IPS-NIHi7 (cell line): ENCODE results near the gene FRAT1.
"Not testable (repeated sequence)": the region's sequence is repeated elsewhere in the genome, so short reads cannot be mapped to it uniquely, and the experiment has no call there.

Experiments
- DNase-seq: peaks from one replicate; pipeline ENCODE4 v3.0.0; 2012; ENCODE audit warnings: mixed read lengths; ENCODE audit errors: extremely low spot score

The FRAT1 gene, protein sequence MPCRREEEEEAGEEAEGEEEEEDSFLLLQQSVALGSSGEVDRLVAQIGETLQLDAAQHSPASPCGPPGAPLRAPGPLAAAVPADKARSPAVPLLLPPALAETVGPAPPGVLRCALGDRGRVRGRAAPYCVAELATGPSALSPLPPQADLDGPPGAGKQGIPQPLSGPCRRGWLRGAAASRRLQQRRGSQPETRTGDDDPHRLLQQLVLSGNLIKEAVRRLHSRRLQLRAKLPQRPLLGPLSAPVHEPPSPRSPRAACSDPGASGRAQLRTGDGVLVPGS

GRCh38 chr10:97318772-97319651 lies at the start of gene FRAT1:
Gene FRAT1, plus strand, starts transcription at chr10:97319271. Its CDS starts 183 bp downstream, at chr10:97319454.
- peak; percentile 77 for DNase-seq

- no peak for DNase-seq
Observed at GRCh38 chr10:97270523-97271154, 48.4 kb upstream of the FRAT1 start.

GRCh38 chr10:97273700-97274099 lies 45.4 kb upstream of the FRAT1 start:
- no peak for DNase-seq

DNA sequence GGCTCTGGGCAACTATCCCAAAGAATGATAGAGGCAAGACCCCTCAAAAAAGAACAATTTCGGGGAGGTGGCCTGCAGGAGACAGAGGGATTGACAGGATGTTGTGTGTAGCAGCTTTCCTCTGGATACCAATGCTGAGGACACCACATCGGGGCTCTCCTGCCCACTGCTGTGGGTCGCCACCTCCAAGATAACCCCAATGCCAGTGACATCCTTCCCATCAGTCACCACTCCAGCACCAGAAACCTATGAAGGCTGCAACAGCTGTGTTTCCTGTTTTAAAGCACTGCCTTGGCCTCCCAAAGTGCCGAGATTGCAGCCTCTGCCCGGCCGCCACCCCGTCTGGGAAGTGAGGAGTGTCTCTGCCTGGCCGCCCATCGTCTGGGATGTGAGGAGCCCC lies 44.2 kb upstream of the FRAT1 start:
- DNase-seq = no peak

DNA sequence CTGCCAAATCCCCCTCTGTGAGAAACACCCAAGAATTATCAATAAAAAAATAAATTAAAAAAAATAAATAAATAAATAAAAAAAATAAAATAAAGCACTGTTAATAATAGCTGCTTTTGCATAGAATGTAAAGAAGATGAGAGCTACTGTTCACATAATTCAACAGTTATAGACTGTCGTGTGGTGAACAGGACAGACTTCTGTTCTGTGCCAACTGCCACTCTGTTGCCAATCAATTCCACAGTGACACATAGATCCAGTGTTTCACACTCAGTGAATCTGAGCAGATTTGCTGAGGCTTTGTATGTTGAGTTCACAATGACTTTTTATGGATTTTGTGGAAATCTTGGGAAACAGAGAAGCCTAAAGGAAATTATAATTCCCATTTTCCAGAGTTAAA lies 41.5 kb upstream of the FRAT1 start:
- DNase-seq = no peak

GRCh38 chr10:97278491-97278989 lies 40.5 kb upstream of the FRAT1 start:
- DNase-seq = no peak

DNA sequence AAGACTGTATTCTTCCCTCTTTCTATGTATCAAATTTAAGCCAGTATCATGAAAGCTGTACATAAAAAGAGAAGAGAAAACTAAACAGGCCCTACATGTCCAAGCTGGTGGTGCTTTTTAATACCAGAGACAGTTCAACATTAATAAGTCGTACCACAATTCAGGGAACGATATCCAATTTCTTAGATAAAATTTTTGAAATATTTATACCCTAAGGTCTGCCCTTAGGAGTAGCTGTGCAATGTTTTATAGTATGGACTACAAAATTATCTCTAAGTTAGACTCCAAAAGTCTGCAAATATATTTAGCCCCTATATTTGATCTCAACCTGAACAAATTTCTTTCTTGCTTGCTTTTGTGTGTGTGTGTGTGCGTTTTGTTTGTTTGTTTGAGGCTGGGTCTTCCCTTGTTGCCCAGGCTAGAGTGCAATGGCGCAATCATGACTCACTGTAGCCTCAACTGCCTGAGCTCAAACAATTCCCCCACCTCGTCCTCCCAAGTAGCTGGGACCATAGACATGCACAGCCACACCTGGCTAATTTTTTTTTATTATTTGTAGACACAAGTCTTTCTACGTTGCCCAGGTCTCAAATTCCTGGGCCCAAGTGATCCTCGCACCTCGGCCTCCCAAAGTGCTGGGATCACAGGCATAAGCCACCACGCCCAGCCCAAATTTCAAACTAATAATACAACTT lies 39.8 kb upstream of the FRAT1 start:
- no peak for DNase-seq

DNA sequence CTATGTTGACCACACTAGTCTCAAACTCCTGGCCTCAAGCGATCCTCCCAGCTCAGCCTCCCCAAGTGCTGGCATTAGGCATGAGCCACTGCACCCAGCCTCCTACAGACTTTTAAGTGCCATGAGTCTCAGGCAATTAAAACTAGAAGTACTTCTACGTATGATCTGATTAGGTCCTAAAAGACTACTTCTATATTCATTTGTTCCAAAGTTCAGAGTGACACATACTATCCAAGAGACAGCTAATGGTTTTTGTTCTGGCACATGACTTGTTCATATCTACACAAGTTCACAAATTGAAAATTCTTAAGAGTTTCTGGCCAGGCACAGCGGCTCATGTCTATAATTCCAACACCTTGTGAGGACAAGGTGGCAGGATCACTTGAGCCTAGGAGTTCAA lies 38.3 kb upstream of the FRAT1 start:
- DNase-seq = no peak

GRCh38 chr10:97290076-97290475 lies 29.0 kb upstream of the FRAT1 start:
- DNase-seq = not testable (repeated sequence)

DNA sequence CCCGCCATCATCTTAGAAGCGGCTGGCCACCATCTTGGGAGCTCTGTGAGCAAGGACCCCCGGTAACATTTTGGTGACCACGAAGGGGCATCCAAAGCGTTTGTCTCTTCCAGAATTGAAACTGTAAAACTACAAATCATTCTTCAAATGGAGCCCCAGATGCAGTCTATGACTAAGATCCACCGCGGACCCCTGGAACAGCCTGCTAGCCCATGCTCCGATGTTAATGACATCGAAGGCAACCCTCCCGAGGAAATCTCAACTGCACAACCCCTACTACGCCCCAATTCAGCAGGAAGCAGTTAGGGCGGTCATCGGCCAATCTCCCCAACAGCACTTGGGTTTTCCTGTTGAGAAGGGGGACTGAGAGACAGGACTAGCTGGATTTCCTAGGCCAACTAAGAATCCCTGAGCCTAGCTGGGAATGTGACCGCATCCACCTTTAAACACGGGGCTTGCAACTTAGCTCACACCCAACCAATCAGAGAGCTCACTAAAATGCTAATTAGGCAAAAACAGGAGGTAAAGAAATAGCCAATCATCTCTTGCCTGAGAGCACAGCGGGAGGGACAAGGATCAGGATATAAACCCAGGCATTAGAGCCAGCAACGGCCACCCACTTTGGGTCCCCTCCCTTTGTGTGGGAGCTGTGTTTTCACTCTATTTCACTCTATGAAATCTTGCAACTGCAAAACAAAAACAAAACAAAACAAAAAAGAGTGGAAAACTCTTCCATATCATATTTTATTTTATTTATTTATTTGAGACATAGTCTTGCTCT lies 28.3 kb upstream of the FRAT1 start:
- DNase-seq = not testable (repeated sequence)

- no peak for DNase-seq
Observed at GRCh38 chr10:97291357-97292096, 27.5 kb upstream of the FRAT1 start.

DNA sequence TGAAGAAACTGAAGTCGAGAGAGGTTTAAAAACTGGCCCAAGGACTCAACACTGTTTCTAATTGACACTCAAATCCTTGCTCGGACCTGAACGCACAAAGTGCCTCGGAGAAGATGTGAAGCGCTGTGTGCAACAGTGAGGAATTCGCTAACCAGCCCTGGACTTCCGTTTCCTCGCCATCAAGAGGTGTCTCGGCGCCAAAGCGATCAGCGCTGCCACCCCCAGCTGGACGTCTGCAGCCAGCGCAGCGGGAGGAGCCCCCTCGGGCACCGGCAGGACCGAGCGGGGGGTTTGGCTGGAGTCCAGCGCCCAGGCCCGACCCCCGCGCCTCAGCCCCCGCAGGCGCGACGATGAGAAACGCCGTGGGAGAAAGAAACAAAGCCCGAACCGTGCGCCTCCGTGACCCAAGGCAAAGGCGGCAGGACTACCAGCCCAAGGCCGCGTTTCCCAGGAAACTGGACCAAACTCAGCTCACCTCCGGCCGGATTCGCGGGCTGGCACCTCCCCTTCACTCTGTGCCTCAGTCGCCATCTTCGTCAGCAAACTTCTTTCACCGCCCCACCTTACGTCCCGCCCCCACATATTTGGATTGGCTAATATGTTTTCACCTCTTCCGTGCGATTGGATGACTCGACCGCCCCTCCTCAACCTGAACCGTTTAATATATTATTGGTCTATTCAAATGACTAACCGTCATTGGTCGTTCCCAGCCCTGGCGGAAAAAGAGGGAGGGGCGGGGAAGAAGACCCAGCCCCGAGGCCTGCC lies 26.8 kb upstream of the FRAT1 start, which contains the start of gene ARHGAP19:
Gene ARHGAP19 (minus strand): TSS at position 541 of the 765 bp plus-strand sequence. CDS start 10 bp downstream, at position 531.
- DNase-seq = peak; percentile 98

DNA sequence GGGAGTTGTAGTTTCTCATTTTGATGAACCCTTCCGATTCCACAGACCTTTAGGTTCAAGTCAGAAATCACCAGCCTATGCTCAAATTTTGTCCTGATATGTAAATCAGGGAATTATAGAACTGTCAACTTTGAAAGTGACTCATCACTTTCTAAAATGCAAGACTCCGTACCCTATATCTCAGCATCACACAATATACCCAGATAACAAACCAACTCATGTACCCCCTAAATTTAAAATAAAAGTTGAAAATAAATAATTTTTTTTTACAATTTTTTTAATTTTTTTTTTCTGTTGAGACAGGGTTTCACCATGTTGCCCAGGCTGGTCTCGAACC lies 26.2 kb upstream of the FRAT1 start:
- DNase-seq = no peak

GRCh38 chr10:97297556-97298222 lies 21.4 kb upstream of the FRAT1 start:
- DNase-seq = no peak

DNA sequence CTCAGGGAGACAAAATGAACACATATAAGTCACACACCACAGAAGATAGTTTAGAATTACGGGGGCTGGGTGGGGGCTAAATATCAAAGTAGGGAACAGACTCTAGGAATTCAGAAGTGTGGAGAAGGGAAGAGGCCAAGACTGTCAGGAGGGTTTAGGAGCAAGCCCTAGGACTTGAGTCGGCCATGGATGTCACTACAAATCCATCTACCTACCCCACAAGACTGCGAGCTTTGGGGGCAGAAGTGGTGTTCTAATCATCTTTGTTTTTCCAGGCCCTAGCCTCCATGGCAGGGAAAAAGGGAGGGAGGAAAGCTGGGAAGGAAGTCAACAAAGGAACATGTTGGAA lies 20.9 kb upstream of the FRAT1 start:
- DNase-seq = no peak

DNA sequence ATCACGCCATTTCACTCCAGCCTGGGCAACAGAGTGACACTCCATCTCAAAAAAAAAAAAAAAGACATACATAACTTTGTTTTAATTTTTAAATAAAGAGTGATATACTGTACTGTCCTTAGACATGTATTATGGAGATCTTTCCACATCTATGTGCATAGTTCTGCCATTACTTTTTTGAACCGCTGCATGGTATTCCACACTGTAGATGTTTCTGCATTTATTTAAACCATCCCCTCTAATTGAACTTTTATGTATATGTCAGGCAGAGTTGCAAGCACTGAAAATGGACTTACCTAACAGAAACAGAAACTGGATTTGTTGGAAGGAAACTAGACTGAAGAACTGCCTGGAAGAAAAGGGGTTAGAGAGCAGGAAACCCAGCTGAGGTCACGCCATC lies 18.1 kb upstream of the FRAT1 start:
- no peak for DNase-seq

DNA sequence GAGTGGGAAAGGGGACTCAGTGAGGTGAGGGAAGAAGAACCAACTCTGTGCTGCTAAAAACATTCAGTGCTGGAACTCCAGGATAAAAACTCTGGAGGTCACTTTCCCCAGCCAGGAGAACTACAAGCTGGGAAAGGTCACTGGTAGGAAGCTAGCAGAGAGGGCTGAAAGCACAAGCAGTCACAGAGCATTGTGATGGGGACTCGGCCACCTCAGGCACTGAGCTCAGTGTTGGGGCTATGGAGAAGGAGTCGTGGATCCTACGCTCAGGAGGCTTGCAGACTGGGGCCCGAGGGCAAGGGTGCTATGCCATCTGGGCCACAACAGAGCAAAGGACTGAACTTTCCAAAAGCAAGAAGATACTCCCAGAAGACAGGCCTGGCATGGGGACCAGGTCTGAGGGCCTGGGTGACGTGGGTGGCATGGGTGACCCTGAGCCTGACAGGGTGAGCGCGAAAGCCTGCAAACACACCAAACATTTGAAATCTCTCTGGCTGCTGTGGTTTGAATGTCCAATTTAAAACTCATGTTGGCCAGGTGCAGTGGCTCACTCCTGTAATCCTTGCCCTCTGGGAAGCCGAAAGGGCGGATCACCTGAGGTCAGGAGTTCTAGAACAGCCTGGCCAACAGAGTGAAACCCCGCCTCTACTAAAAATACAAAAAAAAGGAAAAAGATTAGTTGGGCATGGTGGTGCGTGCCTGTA lies 16.8 kb upstream of the FRAT1 start:
- no peak for DNase-seq

DNA sequence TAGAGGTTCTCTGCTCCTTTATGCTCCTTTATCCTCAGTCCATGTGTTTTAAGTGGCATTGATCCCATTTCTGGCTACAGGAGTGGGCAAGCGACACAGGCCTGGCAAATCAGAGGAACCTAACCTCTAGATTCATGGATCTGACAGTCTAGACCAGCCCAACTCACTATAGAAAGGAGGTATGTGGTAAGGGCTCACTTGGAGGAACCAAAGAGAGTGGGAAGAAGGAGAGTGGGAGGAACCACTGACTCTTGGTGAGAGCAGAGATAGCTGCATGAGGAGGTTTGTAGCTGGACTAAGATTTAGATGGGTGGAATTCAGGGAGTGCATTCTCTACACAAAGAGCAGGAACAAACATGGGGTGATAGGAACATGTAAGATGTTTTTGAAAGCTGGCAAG lies 11.6 kb upstream of the FRAT1 start:
- DNase-seq = no peak
